ENCODE results near the gene NYNRIN.

Gene NYNRIN

GRCh38 chr14:24364841-24365240, 34.0 kb upstream of the NYNRIN start:
- H3K4me3 ChIP-seq (ENCODE audit: insufficient read depth in 1 of 2, low read depth in 1 of 2, low read length in 2 of 2) = peak overlapping the region in 1 of 2 experiments; percentile 81
- no peak overlapping the region for H2AFZ ChIP-seq (ENCODE audit: low read depth, low read length)
- peak overlapping the region; percentile 92 for H3K9ac ChIP-seq (ENCODE audit: low read length)
- no peak overlapping the region for H3K18ac ChIP-seq (ENCODE audit: low read depth in 1 of 2, low read length in 2 of 2)
- H3K27me3 ChIP-seq (ENCODE audit: control insufficient read depth in 1 of 2, insufficient read depth in 1 of 2, low read length in 2 of 2) = peaks cover 0 to 6% of the 10 kb centered on the region in 2 experiments
- H3K4me2 ChIP-seq (ENCODE audit: low read length, poor library complexity, severe bottlenecking) = no peak overlapping the region
- H3K36me3 ChIP-seq (ENCODE audit: control insufficient read depth in 1 of 2, insufficient read depth in 2 of 2, low read depth in 1 of 2, low read length in 2 of 2) = peaks cover 3 to 6% of the 10 kb centered on the region in 2 experiments
- no peak overlapping the region for H2BK15ac ChIP-seq (ENCODE audit: low read depth, poor library complexity, severe bottlenecking)
- H4K91ac ChIP-seq (ENCODE audit: low read length) = no peak overlapping the region
- no peak overlapping the region for H3K23ac ChIP-seq (ENCODE audit: low read length in 2 of 2)
- H4K8ac ChIP-seq (ENCODE audit: low read length) = no peak overlapping the region
- peak overlapping the region; percentile 3 for H2BK120ac ChIP-seq (ENCODE audit: low read depth, low read length)
- H2BK12ac ChIP-seq (ENCODE audit: low read length in 2 of 2) = no peak overlapping the region
- DNase-seq = no peak
- no peak overlapping the region for H2BK5ac ChIP-seq (ENCODE audit: low read depth, low read length, poor library complexity, severe bottlenecking)
- H2AK5ac ChIP-seq (ENCODE audit: low read length, severe bottlenecking) = no peak overlapping the region
- H3K4ac ChIP-seq (ENCODE audit: low read depth in 1 of 2, low read length in 2 of 2) = no peak overlapping the region
- peaks cover 8% of the 10 kb centered on the region for H3K79me1 ChIP-seq (replicated peaks; ENCODE audit: low read length, poor library complexity, severe bottlenecking)
- peaks cover 23% of the 10 kb centered on the region for H3K4me1 ChIP-seq (ENCODE audit: control insufficient read depth, insufficient read depth, low read depth, low read length)
- H3K14ac ChIP-seq (ENCODE audit: low read length in 2 of 2) = no peak overlapping the region
- WGBS = 82% methylated on average over 1 of the region's 1 CpG
- no peak overlapping the region for H3K27ac ChIP-seq (ENCODE audit: low read length, poor library complexity, severe bottlenecking)
- no peaks in the 10 kb centered on the region for H3K9me3 ChIP-seq (ENCODE audit: control insufficient read depth, low read length)

GRCh38 chr14:24365600-24366412, 33.0 kb upstream of the NYNRIN start:
- Histone ChIP-seq H3K27ac (ENCODE audit: low read length, poor library complexity, severe bottlenecking) (peak overlapping the region; percentile 93), H3K9me3 (ENCODE audit: control insufficient read depth, low read length) (no peaks in the 10 kb centered on the region), H3K36me3 (ENCODE audit: control insufficient read depth in 1 of 2, insufficient read depth in 2 of 2, low read depth in 1 of 2, low read length in 2 of 2) (peaks cover 11 to 12% of the 10 kb centered on the region in 2 experiments), H3K4me3 (ENCODE audit: insufficient read depth in 1 of 2, low read depth in 1 of 2, low read length in 2 of 2) (peak overlapping the region; percentile 26 to 81), H3K79me1 (replicated peaks; ENCODE audit: low read length, poor library complexity, severe bottlenecking) (peaks cover 8% of the 10 kb centered on the region), H2BK15ac (ENCODE audit: low read depth, poor library complexity, severe bottlenecking) (peak overlapping the region; percentile 81), H2BK120ac (ENCODE audit: low read depth, low read length) (peak overlapping the region; percentile 90), H3K4me1 (ENCODE audit: control insufficient read depth, insufficient read depth, low read depth, low read length) (peaks cover 28% of the 10 kb centered on the region), H3K27me3 (ENCODE audit: control insufficient read depth in 1 of 2, insufficient read depth in 1 of 2, low read length in 2 of 2) (peaks cover 0 to 6% of the 10 kb centered on the region in 2 experiments), H3K14ac (ENCODE audit: low read length in 2 of 2) (peak overlapping the region in 1 of 2 experiments; percentile 1), H4K91ac (ENCODE audit: low read length) (peak overlapping the region; percentile 89), H2BK5ac (ENCODE audit: low read depth, low read length, poor library complexity, severe bottlenecking) (peak overlapping the region; percentile 5), H2AK5ac (ENCODE audit: low read length, severe bottlenecking) (no peak overlapping the region), H3K9ac (ENCODE audit: low read length) (peak overlapping the region; percentile 92), H2AFZ (ENCODE audit: low read depth, low read length) (no peak overlapping the region), H4K8ac (ENCODE audit: low read length) (peak overlapping the region; percentile 84), H3K4me2 (ENCODE audit: low read length, poor library complexity, severe bottlenecking) (peak overlapping the region; percentile 85), H3K4ac (ENCODE audit: low read depth in 1 of 2, low read length in 2 of 2) (peak overlapping the region in 1 of 2 experiments; percentile 84), H3K18ac (ENCODE audit: low read depth in 1 of 2, low read length in 2 of 2) (peak overlapping the region; percentile 14 to 87), H3K23ac (ENCODE audit: low read length in 2 of 2) (no peak overlapping the region), H2BK12ac (ENCODE audit: low read length in 2 of 2) (peak overlapping the region; percentile 28 to 92)
- peak; percentile 92 for DNase-seq
- WGBS = under 1% methylated on average over 20 of the region's 28 CpGs

GRCh38 chr14:24366413-24366720, 32.4 kb upstream of the NYNRIN start:
- Histone ChIP-seq H3K23ac (ENCODE audit: low read length in 2 of 2) (no peak overlapping the region), H3K79me1 (replicated peaks; ENCODE audit: low read length, poor library complexity, severe bottlenecking) (peaks cover 11% of the 10 kb centered on the region), H2BK15ac (ENCODE audit: low read depth, poor library complexity, severe bottlenecking) (peak overlapping the region; percentile 81), H3K36me3 (ENCODE audit: control insufficient read depth in 1 of 2, insufficient read depth in 2 of 2, low read depth in 1 of 2, low read length in 2 of 2) (peaks cover 12 to 16% of the 10 kb centered on the region in 2 experiments), H3K27ac (ENCODE audit: low read length, poor library complexity, severe bottlenecking) (peak overlapping the region; percentile 93), H3K4me2 (ENCODE audit: low read length, poor library complexity, severe bottlenecking) (peak overlapping the region; percentile 85), H3K4me3 (ENCODE audit: insufficient read depth in 1 of 2, low read depth in 1 of 2, low read length in 2 of 2) (peak overlapping the region; percentile 53 to 81), H3K18ac (ENCODE audit: low read depth in 1 of 2, low read length in 2 of 2) (peak overlapping the region; percentile 14 to 87), H4K8ac (ENCODE audit: low read length) (peak overlapping the region; percentile 90), H3K4ac (ENCODE audit: low read depth in 1 of 2, low read length in 2 of 2) (peak overlapping the region in 1 of 2 experiments; percentile 84), H2AFZ (ENCODE audit: low read depth, low read length) (no peak overlapping the region), H3K27me3 (ENCODE audit: control insufficient read depth in 1 of 2, insufficient read depth in 1 of 2, low read length in 2 of 2) (peaks cover 0 to 6% of the 10 kb centered on the region in 2 experiments), H2BK5ac (ENCODE audit: low read depth, low read length, poor library complexity, severe bottlenecking) (peak overlapping the region; percentile 73), H2AK5ac (ENCODE audit: low read length, severe bottlenecking) (no peak overlapping the region), H3K9me3 (ENCODE audit: control insufficient read depth, low read length) (no peaks in the 10 kb centered on the region), H2BK120ac (ENCODE audit: low read depth, low read length) (peak overlapping the region; percentile 100), H3K14ac (ENCODE audit: low read length in 2 of 2) (no peak overlapping the region), H2BK12ac (ENCODE audit: low read length in 2 of 2) (peak overlapping the region in 1 of 2 experiments; percentile 92), H3K9ac (ENCODE audit: low read length) (peak overlapping the region; percentile 92), H3K4me1 (ENCODE audit: control insufficient read depth, insufficient read depth, low read depth, low read length) (peaks cover 28% of the 10 kb centered on the region), H4K91ac (ENCODE audit: low read length) (peak overlapping the region; percentile 89)
- WGBS = 6% methylated on average over 11 of the region's 16 CpGs
- no peak for DNase-seq

GRCh38 chr14:24366721-24367513, 31.9 kb upstream of the NYNRIN start:
- Histone ChIP-seq H3K23ac (ENCODE audit: low read length in 2 of 2) (peak overlapping the region in 1 of 2 experiments; percentile 79), H2AK5ac (ENCODE audit: low read length, severe bottlenecking) (no peak overlapping the region), H4K8ac (ENCODE audit: low read length) (peak overlapping the region; percentile 99), H3K14ac (ENCODE audit: low read length in 2 of 2) (peak overlapping the region in 1 of 2 experiments; percentile 65), H3K18ac (ENCODE audit: low read depth in 1 of 2, low read length in 2 of 2) (peak overlapping the region; percentile 95 to 98), H2AFZ (ENCODE audit: low read depth, low read length) (peak overlapping the region; percentile 6), H3K4me2 (ENCODE audit: low read length, poor library complexity, severe bottlenecking) (peak overlapping the region; percentile 85), H2BK120ac (ENCODE audit: low read depth, low read length) (peak overlapping the region; percentile 100), H3K27ac (ENCODE audit: low read length, poor library complexity, severe bottlenecking) (peak overlapping the region; percentile 93), H3K79me1 (replicated peaks; ENCODE audit: low read length, poor library complexity, severe bottlenecking) (peaks cover 12% of the 10 kb centered on the region), H3K9ac (ENCODE audit: low read length) (peak overlapping the region; percentile 92), H3K36me3 (ENCODE audit: control insufficient read depth in 1 of 2, insufficient read depth in 2 of 2, low read depth in 1 of 2, low read length in 2 of 2) (peaks cover 12 to 22% of the 10 kb centered on the region in 2 experiments), H2BK5ac (ENCODE audit: low read depth, low read length, poor library complexity, severe bottlenecking) (peak overlapping the region; percentile 73), H3K27me3 (ENCODE audit: control insufficient read depth in 1 of 2, insufficient read depth in 1 of 2, low read length in 2 of 2) (peaks cover 0 to 3% of the 10 kb centered on the region in 2 experiments), H3K4ac (ENCODE audit: low read depth in 1 of 2, low read length in 2 of 2) (peak overlapping the region; percentile 99), H2BK15ac (ENCODE audit: low read depth, poor library complexity, severe bottlenecking) (peak overlapping the region; percentile 95), H2BK12ac (ENCODE audit: low read length in 2 of 2) (peak overlapping the region; percentile 83 to 94), H4K91ac (ENCODE audit: low read length) (peak overlapping the region; percentile 99), H3K9me3 (ENCODE audit: control insufficient read depth, low read length) (no peaks in the 10 kb centered on the region), H3K4me1 (ENCODE audit: control insufficient read depth, insufficient read depth, low read depth, low read length) (peaks cover 28% of the 10 kb centered on the region), H3K4me3 (ENCODE audit: insufficient read depth in 1 of 2, low read depth in 1 of 2, low read length in 2 of 2) (peak overlapping the region; percentile 53 to 81)
- WGBS = under 1% methylated on average over 12 of the region's 40 CpGs
- DNase-seq = peak; percentile 97
